ENCODE results near the gene JADE3.
"Not testable (repeated sequence)": the region's sequence is repeated elsewhere in the genome, so short reads cannot be mapped to it uniquely, and the experiment has no call there.

DNA sequence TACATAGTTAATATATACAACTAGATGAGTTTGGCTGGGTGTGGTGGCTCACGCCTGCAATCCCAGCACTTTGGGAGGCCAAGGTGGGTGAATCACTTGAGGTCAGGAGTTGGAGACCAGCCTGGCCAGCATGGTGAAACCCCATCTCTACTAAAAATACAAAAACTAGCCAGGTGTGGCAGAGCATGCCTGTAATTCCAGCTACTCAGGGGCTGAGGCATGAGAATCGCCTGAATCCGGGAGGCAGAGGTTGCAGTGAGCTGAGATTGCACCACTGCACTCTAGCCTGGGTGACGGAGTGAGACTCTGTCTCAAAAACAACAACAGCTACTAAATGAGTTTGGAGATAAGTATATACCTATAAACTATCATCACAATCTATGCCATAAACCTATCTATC lies 64.8 kb downstream of the JADE3 start:
- TF ChIP-seq, protein P1, sequence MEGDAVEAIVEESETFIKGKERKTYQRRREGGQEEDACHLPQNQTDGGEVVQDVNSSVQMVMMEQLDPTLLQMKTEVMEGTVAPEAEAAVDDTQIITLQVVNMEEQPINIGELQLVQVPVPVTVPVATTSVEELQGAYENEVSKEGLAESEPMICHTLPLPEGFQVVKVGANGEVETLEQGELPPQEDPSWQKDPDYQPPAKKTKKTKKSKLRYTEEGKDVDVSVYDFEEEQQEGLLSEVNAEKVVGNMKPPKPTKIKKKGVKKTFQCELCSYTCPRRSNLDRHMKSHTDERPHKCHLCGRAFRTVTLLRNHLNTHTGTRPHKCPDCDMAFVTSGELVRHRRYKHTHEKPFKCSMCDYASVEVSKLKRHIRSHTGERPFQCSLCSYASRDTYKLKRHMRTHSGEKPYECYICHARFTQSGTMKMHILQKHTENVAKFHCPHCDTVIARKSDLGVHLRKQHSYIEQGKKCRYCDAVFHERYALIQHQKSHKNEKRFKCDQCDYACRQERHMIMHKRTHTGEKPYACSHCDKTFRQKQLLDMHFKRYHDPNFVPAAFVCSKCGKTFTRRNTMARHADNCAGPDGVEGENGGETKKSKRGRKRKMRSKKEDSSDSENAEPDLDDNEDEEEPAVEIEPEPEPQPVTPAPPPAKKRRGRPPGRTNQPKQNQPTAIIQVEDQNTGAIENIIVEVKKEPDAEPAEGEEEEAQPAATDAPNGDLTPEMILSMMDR (IDR thresholded peaks at IDR 0.05) = not testable (repeated sequence)
- TF ChIP-seq POLR2A (IDR thresholded peaks at IDR 0.05) = not testable (repeated sequence)

Data from heart left ventricle (tissue), 13 donors.